Measurements from ENCODE around the gene AHCYL2.

DNA sequence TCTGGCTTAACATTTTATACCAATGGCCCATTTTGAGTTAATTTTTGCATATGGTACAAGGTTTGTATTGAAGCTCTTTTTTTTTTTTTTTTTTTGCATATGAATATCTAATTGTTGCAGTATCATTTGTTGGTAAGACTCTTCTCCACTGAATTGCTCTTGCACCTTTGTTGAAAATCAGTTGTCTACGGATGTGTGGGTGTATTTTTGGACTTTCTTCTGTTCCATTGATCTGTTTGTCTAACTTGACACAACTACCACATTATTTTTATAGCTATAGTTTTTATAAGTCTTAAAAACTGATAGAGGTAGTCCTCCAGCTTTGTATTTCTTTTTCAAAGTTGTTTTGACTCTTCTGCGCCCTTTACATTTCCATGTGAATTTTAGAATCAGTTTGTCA, 53.9 kb downstream of the AHCYL2 start:
- TF ChIP-seq, protein P1, sequence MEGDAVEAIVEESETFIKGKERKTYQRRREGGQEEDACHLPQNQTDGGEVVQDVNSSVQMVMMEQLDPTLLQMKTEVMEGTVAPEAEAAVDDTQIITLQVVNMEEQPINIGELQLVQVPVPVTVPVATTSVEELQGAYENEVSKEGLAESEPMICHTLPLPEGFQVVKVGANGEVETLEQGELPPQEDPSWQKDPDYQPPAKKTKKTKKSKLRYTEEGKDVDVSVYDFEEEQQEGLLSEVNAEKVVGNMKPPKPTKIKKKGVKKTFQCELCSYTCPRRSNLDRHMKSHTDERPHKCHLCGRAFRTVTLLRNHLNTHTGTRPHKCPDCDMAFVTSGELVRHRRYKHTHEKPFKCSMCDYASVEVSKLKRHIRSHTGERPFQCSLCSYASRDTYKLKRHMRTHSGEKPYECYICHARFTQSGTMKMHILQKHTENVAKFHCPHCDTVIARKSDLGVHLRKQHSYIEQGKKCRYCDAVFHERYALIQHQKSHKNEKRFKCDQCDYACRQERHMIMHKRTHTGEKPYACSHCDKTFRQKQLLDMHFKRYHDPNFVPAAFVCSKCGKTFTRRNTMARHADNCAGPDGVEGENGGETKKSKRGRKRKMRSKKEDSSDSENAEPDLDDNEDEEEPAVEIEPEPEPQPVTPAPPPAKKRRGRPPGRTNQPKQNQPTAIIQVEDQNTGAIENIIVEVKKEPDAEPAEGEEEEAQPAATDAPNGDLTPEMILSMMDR (IDR thresholded peaks at IDR 0.05; ENCODE audit: extremely low read depth in 1 of 2, insufficient read depth in 1 of 2, low read depth in 1 of 2, low read length in 2 of 2) = no peak
- no peak for TF ChIP-seq POLR2AphosphoS5 (IDR thresholded peaks at IDR 0.05; ENCODE audit: insufficient read depth, low read depth, low read length)
- TF ChIP-seq, protein P2, sequence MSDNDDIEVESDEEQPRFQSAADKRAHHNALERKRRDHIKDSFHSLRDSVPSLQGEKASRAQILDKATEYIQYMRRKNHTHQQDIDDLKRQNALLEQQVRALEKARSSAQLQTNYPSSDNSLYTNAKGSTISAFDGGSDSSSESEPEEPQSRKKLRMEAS (IDR thresholded peaks at IDR 0.05; ENCODE audit: insufficient read depth, insufficient read length) = no peak
